ENCODE measurements around the gene CDYL2. TPM values are rescaled to one million over a fixed set of nuclear protein-coding genes. Genes with fewer than 3 reads are reported as not detected.

Gene CDYL2
- total RNA-seq, 2 donors from 2014 or later, result 1.6 to 7.8 TPM

- no peak for TF ChIP-seq CTCF (IDR thresholded peaks at IDR 0.05)
- no peak for TF ChIP-seq POLR2A (IDR thresholded peaks at IDR 0.05)
- no peaks in the 10 kb centered on the region for H3K27me3 ChIP-seq
- no peaks in the 10 kb centered on the region for H3K4me1 ChIP-seq
- no peak overlapping the region for H3K4me3 ChIP-seq
- 33 to 73% methylated on average over 2 of the region's 2 CpGs for WGBS, 2 donors
- no peak overlapping the region for H3K27ac ChIP-seq
- no peaks in the 10 kb centered on the region for H3K9me3 ChIP-seq
- intact Hi-C loops (cut with DNase I), result no loop called here
- no peak for ATAC-seq
- DNase-seq, result no peak
- H3K36me3 ChIP-seq (replicated peaks in 1 of 2; ENCODE audit: insufficient read depth in 1 of 2, low read depth in 2 of 2), result no peaks in the 10 kb centered on the region
Observed at GRCh38 chr16:80664786-80665185, 139.6 kb downstream of the CDYL2 start.

GRCh38 chr16:80664226-80664625 lies 140.2 kb downstream of the CDYL2 start:
- 77 to 90% methylated on average over 10 of the region's 10 CpGs for WGBS, 2 donors
- DNase-seq, result no peak
- TF ChIP-seq CTCF (IDR thresholded peaks at IDR 0.05) (no peak), POLR2A (IDR thresholded peaks at IDR 0.05) (no peak)

GRCh38 chr16:80663078-80663477 lies 141.3 kb downstream of the CDYL2 start:
- DNase-seq, result no peak
- Histone ChIP-seq H3K36me3 (replicated peaks in 1 of 2; ENCODE audit: insufficient read depth in 1 of 2, low read depth in 2 of 2) (no peaks in the 10 kb centered on the region), H3K27me3 (no peaks in the 10 kb centered on the region), H3K4me3 (no peak overlapping the region), H3K27ac (no peak overlapping the region), H3K9me3 (no peaks in the 10 kb centered on the region), H3K4me1 (no peaks in the 10 kb centered on the region)
- ATAC-seq, result no peak
- WGBS, 2 donors, result 91 to 100% methylated on average over 1 of the region's 1 CpG
- TF ChIP-seq POLR2A (IDR thresholded peaks at IDR 0.05), result no peak
- no peak for TF ChIP-seq CTCF (IDR thresholded peaks at IDR 0.05)
- intact Hi-C loops (cut with DNase I), result no loop called here

More at GRCh38 chr16:80664226-80664625, 140.2 kb downstream of the CDYL2 start:
- H3K4me1 ChIP-seq, result no peaks in the 10 kb centered on the region
- H3K9me3 ChIP-seq, result no peaks in the 10 kb centered on the region
- intact Hi-C loops (cut with DNase I), result no loop called here
- H3K36me3 ChIP-seq (replicated peaks in 1 of 2; ENCODE audit: insufficient read depth in 1 of 2, low read depth in 2 of 2), result no peaks in the 10 kb centered on the region
- H3K4me3 ChIP-seq, result no peak overlapping the region
- no peak overlapping the region for H3K27ac ChIP-seq
- ATAC-seq, result no peak
- H3K27me3 ChIP-seq, result no peaks in the 10 kb centered on the region

GRCh38 chr16:80659865-80660264 lies 144.5 kb downstream of the CDYL2 start:
- no peak overlapping the region for H3K27ac ChIP-seq
- no peaks in the 10 kb centered on the region for H3K4me1 ChIP-seq
- no peaks in the 10 kb centered on the region for H3K9me3 ChIP-seq
- H3K4me3 ChIP-seq, result no peak overlapping the region
- H3K27me3 ChIP-seq, result no peaks in the 10 kb centered on the region
- no peaks in the 10 kb centered on the region for H3K36me3 ChIP-seq (replicated peaks in 1 of 2; ENCODE audit: insufficient read depth in 1 of 2, low read depth in 2 of 2)
- ATAC-seq (no peak), DNase-seq (no peak)
- 92 to 95% methylated on average over 1 of the region's 1 CpG for WGBS, 2 donors
- intact Hi-C loops (cut with DNase I), result no loop called here
- TF ChIP-seq POLR2A (IDR thresholded peaks at IDR 0.05), result no peak

- DNase-seq (no peak), ATAC-seq (no peak)
- Histone ChIP-seq H3K27ac (no peak overlapping the region), H3K36me3 (replicated peaks in 1 of 2; ENCODE audit: insufficient read depth in 1 of 2, low read depth in 2 of 2) (no peaks in the 10 kb centered on the region), H3K4me1 (peaks cover 11% of the 10 kb centered on the region), H3K4me3 (no peak overlapping the region), H3K9me3 (no peaks in the 10 kb centered on the region), H3K27me3 (no peaks in the 10 kb centered on the region)
- TF ChIP-seq POLR2A (IDR thresholded peaks at IDR 0.05) (no peak), CTCF (IDR thresholded peaks at IDR 0.05) (no peak)
- intact Hi-C loops (cut with DNase I), result no loop called here
- 48 to 73% methylated on average over 8 of the region's 8 CpGs for WGBS, 2 donors
Observed at GRCh38 chr16:80656711-80657150, 147.7 kb downstream of the CDYL2 start.

Data from body of pancreas (tissue), 4 donors.